GM21723 (cell line): ENCODE measurements around the gene YTHDF1.

Experiments used
- ATAC-seq: cut with Tn5 transposase; IDR thresholded peaks from one replicate; pipeline ENCODE4 v1.9.1; 2021; ENCODE audit warnings: mild to moderate bottlenecking, moderate library complexity; ENCODE audit not compliant: unreplicated experiment

The YTHDF1 gene

DNA sequence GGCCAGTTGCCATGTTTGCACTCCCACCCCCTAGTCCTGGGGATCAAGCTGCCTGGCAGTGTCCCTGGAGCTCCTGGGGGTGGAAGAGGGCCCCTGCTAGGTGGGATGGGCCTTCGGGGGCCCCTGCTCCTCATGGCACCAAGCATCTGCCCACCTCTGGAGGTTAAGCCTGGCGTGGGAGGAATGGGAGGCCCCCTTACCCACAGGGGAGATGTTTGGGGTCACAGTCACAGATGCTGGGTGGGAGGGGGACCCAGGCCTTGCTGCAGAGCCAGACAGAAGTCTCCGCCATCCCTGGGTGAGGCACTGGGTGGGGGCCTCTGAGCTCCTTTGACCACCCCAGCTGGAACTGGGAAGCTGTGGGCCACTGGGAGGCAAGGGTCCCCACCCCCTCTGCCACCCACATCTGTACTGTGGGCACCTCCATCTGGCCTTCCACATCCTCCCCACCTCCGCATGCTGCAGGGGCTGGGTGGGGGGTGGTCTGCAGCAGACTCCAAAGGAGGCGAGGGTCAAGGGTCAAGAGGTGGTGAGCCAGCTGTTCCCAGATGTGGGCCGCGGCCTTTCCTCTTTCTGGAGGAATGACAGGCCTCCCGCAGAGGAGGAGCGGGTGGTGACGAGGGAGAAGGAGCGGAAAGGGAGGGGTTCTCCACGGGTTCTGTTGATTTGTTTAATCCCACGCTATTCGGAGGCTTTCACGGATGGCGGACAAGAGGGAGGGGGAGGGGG is 41.5 kb downstream of the YTHDF1 start:
- ATAC-seq: no peak

DNA sequence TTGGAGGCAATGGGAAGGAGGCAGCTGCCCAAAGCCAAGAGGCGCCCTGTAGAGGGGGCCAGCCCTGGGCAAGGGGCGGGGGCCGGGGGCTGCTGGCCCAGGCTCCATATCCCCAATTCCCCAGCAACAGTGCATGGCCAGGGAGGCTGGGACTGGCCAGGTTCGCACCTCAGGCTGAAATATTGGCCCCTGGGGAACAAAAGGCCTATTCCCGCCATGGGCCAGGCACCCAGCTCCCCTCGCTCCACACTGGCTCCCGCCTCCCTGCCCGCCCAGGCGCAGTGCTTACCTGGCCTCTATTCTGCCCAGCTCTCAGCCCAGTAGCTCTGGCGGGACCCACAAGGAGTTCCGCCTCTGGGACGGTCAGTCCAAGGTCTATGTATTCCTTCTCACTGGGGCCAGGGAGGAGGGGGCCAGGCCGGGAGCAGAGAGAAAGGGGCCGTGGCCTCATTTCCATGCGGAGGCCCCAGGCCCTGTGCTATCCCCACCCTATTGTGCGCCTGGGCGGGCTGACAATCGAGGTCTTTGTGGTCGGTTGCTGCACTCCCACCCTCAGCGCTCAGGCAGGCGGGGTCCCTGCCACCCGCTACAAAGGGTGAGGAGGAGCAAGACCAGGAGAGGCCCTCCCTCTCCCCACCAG is 42.3 kb downstream of the YTHDF1 start:
- no peak for ATAC-seq

DNA sequence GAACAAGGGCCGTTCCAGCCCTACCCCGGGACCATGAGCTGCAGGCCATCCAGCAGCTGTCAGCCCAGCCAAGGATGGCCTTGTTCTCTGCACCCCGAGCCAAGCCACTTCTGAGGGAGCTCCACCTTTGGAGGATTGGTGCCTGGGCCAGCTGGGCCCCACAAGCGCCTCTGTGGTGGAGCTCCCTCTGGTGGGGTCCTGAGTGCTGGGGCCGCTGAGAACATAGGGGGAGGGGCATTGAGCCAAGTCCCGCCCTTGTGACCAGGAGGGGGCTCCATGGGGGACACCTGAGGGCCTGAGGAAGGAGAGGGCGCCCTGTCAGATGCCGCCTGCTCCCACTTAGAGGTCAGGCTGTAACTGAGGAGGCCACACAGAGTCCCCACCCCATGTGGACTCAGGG is 43.2 kb downstream of the YTHDF1 start:
- ATAC-seq: no peak

DNA sequence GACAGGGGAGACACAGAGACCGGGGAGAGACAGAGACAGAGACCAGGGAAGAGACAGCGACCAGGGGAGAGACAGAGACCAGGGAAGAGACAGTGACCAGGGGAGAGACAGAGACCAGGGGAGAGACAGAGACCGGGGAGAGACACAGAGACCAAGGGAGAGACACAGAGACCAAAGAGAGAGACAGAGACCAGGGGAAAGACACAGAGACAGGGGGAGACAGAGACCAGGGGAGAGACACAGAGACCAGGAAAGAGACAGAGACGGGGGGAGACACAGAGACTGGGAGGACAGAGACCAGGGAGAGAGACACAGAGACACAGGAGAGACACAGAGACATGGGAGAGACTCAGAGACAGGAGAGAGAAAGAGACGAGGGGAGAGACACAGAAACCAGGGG is 43.9 kb downstream of the YTHDF1 start:
- ATAC-seq: no peak

DNA sequence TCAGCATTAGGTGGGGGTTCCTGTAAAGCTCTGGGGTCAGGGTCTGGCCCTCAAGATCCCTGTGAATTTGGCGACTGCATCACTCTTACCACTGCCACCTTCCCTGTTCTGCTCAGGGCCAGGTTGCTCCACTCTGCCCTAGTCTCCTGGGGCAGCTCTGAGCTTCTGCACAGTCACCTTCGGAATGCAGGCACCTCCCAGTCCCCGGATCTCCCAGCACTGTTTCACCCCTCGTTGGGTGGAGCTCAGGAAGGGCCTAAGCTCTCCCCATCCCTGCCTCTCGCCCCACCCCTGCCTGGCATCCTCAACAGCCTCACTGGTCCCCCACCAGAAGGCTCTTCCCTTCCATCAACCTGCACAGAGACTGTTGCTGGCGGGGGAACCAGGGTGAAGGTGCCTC is 46.2 kb downstream of the YTHDF1 start:
- no peak for ATAC-seq

DNA sequence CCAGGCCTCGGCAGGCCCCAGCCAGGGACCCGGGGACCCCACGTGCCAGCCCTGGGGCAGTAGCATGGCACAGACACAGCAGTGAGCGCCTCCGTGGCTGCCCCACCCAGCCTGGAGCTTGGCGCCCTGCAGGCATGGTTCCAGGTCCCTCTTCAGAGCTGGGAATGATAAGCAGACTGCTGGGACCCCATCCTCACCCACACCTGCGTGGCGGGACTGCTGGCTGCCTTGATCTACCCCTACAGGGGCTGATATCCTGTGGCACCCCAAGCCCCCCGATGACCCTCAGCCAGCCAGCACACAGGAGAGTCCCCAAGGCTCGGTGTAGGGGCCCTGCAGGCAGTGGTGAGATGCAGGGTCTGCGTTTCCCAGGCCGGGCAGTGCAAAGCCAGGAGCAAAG is 47.1 kb downstream of the YTHDF1 start:
- no peak for ATAC-seq

DNA sequence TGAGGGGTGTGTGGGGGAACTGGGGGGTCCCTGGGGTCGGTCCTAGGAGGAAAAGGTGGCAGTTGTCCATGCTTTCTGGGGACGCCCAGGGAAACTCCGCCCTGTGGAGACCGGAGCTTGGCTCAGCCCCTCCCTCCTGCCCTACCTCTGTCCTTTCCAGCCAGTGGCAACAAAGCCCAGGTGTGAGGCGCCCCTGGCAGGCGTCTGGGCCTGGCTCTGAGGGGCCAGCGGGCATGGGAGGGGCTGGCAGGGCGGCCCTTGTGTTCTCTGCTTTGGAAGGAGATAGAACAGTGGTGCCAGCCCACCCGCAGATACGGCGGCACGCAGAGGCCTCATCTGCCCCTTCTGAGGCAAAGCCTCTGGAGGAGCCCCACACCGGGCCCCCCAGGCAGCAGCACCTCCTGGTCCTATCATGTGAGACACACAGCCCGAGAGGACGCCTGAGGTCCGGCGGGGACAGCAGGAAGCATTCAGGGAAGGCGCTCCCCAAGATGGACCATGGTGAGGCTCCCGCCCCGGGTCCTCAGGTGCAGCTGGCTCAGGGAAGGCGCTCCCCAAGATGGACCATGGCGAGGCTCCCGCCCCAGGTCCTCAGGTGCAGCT is 47.9 kb downstream of the YTHDF1 start:
- no peak for ATAC-seq

DNA sequence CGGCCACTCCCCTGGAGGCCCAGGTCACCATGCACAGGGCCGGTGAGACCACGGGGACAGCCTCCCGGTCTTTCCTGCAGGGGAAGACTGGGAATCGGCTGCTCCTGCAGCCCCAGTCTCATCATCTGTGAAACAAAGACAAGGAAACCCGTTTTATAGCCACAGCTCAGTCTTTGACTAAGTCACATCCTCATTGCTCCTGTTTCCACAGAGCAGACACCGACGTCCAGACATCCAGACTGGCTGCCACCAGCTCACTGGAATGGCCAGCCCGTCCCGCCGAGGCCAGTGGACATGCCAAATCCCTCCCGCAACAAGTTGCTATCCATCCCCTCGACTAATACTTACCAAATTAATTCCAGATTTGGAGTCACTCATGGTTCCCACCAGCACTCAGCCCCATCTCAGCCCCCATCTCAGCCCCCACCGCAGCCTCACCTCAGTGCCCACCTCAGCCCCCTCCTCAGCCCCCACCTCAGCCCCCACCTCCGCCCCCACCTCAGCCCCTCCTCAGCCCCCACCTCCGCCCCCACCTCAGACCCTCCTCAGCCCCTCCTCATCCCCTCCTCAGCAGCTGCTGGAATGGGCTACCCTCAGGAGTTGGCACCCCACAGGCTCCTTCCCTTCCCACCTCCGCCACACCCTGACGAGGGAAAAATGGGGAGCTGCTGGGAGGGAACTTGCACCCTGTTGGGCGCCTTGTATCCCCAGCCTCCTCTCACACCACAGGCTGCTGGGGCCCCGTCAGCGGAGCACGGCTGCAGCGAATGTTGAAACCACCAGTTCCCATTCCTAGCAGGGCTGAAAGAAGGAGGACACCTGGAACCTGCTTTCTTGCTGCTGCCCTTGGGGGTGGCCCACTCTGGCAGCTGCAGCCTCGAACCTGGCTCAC is 48.7 kb downstream of the YTHDF1 start:
- no peak for ATAC-seq

DNA sequence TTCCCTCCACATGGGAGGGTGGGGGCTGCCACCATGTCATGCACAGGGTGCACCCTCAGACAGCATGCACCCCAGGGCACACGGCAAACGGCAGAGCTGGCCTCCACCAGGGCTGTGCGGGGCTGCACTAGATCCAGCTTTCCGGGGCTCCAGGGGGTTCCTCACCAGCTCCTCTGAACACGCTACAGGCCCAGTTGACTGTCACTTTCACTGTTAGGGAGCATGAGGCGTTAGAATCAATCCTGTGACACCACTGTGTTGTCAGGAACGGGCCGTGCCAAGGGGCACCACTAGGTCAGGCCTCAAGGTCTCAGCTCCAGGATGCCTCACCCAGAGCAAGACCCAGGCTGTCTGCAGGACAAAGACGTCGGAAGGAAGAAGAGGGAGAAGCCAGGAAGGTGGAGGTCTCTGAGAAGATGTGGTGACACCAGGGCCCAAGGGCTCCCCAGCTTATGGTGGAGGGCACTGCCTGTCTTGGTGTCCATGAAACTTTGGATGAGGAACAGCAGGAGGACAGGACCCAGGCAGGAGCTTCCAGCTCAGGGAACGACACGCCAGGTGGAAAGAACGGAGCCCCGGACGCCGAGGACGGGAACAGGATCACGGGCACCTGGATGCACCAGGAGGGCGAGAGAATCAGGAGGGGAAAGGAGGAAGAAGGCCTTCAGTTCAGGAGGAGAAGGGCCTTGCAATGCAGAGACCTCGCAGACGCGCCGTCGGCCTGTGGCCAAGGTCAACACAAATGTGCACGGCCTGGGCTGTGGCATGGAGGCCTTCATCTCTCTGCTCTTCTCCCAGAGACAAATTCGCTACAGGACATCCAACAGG is 49.5 kb downstream of the YTHDF1 start:
- ATAC-seq: no peak

DNA sequence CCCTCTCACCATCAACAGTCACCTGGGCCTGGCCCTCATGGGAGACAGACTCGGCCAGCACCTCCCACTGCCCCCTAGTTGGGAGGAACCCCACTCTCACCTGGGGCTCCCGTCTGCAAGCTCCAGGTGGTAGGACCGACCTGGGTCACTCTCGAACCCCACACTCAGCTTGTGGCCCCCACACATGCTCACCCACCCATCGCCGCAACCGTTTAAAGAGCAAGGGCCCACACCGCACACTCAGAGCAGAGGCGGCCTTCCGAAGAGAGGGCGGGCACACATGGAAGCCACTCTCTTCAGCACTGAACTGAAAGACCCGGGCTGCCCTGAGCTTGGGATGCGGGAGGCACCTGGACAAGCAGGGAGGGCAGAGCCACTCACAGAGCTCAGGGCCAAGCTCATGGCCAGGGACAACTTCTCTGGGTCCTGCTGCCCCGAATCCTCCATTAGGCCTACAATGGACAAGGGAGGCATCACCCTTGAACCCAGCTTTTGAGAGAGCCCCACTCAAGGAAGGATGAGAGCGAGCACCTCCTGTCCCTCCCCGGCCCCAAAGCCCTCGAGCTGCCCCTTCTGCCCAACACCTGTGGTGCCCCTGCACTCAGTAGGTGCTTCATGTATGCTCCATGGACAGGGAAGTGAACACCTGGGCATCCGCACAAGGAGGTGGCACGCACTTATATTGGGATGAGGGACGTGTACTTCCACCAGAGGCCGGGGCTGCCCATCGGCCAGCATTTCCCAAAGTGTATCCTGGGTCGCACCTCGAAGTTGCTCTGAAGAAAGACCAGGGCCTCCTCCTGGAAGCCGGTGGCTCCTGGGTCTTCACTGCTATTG is 50.4 kb downstream of the YTHDF1 start:
- no peak for ATAC-seq

DNA sequence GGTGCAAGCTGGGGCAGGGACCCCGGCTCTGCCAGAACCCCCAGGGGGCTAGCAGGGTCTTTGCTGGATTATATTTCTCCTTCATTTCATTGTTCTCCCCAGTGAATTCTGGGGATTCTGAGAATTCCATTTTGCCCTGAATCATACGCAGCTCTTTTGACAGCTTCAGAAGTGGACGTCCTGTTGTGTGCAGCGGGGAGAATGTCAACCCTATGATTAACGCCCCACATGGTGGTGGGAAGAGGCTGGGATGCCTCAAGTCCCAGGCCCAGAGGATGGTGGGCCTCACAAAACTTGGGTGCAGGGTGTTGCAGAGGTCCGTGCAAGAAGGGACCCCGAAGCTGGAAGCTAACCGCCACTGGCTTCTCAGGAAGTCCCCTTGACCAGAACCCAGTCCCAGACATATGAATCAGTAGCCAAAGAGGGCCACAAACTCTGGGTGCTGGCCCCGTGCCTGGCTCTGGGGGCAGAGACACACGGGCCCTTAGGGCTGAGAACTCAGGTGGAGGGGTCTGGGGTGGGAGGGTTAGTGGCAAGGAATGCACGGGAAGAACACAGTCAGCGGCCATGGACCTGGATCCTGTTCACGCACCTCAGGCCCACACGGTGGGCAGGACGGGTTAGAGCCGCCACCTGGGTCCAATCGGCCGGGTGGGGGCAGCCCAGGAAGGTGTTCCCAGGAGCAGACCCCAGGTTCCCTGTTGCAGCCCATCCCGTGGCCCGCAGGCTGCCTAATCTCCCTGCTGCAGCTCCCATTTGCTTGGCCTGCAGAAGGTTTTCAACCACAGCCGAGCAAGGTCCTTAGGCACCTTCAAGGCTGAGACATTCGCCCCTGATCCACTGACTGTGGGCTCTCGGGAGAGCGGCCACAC is 51.2 kb downstream of the YTHDF1 start:
- no peak for ATAC-seq

DNA sequence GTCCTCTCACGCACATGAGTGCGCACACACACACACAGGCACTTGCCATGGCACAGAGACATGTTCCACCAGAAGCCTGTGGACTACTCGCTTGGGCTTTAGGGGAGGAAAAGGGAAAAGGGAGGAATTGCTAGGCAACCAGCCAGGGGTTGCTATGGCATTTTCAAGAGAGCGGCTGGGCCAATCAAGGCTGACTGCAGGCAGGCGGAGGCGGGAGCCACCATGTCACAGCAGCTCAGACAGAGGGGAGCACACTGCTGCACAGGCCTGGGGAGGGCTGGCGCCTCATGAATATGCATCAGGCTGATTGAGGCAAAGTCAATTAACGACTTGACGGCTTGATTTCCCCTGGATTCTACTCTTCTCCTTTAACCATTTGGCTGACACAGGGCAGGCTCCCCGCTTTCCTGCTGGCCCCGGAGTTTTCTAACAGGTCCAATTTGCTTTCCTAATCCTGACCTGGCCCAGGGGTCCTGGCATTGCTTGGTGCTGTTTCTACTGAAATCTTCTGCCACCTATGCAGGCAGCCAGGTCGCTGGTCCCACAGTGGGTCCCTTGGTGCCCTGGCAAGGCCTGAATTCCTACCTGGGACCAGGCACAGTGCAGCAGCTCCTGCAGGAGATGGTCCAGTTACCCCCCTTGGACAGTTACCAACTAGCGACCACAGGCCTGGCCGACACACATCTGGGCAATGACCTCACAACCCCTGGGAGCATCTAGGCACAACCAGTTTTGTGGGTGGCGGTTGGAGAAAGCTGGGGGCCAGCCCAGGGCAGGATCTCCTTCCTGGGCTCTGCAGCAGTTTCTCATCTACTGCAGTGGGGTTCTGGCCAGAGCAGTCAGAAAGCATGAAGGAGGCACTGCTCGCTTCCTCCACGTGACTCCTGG is 52.1 kb downstream of the YTHDF1 start:
- ATAC-seq: no peak

DNA sequence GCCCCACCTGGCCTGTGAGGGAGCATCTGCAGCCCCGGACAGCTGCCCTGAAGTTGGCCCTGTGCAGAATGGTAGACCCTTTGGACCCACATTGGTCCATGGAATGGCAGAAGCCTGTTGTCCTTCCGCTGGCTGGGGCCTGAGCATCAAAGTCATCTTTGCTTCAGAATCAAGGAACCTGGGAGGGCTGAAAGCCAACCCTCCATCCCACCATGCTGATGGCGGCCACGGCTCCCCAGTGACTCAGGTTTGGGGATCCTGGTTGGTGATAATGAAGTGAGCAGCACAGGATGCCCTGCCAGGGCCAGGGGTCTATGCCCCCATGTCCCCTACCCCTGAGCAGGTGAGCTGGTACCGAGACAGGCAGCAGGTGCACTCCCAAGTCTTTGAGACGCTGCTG is 52.8 kb downstream of the YTHDF1 start:
- ATAC-seq: no peak

DNA sequence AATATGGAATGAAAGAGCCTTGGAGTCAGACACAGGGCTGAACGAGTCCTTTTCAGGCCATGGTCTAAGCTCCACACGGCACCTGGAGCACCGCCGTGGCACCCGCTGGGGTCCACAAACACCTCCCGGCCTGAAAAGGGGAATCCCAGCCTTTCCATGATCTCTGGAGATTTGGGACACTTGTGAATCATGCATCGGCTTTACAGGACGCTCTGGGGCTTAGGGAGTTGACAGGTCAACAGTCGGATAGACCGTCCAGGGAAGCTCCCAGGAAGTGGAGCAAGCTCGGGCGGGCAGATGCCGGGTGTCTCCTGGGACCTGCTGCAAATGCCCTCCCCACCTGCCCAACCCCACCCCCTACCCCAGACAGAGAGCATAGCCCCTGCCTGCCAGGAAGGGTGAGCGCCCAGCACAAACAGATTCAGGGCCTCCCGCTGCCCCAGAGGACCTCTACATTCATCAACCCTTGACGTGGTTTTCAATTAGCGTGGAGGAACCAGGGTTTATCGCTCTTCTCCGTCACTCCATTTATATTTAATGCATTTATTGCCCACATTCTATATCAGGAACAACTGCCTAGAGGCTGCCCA is 53.6 kb downstream of the YTHDF1 start:
- no peak for ATAC-seq

DNA sequence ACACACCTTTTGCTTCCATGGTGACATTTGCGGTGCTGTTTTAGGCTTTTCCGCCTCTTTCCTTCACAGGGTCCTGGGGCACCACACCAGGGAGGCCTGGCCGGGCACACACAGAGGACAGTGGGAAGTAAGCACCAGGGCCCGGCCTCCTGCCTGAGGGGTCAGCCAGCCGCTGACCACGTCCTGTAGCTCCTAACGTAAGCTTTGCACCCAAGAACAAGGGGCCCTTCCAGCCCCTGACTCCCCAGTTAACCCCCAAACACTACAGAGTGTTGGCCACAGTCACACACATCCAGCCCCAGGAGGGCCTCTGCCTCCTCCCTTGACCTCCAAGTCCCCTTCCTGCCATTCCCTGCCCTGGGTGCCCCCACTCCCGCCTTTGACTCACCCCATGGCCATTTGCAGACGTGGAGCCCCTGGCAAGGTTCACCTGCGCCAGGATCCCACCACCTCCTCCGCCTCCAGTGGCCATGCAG is 54.7 kb downstream of the YTHDF1 start:
- ATAC-seq: no peak

DNA sequence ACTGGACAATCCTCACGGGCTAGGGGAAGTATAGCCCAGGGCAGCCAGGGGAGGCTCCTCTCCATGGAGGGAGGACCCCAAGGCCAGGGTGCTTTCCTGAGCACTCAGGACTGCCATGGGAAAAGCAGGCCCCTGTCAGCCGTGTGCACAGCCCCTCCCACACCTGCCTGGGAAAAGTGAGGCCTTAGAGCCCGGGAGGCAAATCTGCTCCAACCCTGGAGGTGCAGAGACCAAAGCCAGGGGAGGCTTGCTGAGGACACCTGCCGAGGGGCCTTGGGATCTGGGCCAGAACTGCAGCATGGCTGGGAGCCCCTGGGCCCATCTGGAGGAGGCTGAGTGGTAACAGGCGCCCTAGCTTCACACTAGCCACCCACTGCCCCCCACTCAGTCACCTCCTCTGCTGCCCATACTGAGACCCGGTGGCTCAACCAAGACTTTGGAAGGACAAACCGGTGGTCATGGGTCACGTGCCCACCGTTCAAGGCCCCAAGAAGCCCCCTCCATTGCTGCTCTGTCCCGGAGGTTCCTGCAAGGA is 55.2 kb downstream of the YTHDF1 start:
- ATAC-seq: no peak
